NB4 (cell line): Measurements from ENCODE around the gene ABCA2.
A peak's percentile ranks its signal among the peaks of the same experiment; 100 is the strongest.

Experiments
- DNase-seq: peaks from one replicate; pipeline ENCODE4 v3.0.0; 2010; ENCODE audit warnings: low read depth
- H3K4me3 ChIP-seq: one replicate; pipeline ENCODE4 v1.5.1; 2011; ENCODE audit warnings: mild to moderate bottlenecking, low read depth, low read length, moderate library complexity
- CTCF ChIP-seq: IDR thresholded peaks from one replicate; pipeline ENCODE4 v1.5.1; 2012; ENCODE audit warnings: low read depth, low read length
- MAX ChIP-seq: IDR thresholded peaks from 2 replicates; pipeline ENCODE4 v1.6.1; 2011; ENCODE audit warnings: low read depth, low read length
- MYC ChIP-seq: IDR thresholded peaks from 2 replicates; pipeline ENCODE4 v1.6.1; 2011; ENCODE audit warnings: low read depth, low read length
- POLR2A ChIP-seq: IDR thresholded peaks from 2 replicates; pipeline ENCODE4 v1.6.1; 2011; ENCODE audit warnings: mild to moderate bottlenecking; ENCODE audit not compliant: insufficient read length; ENCODE audit errors: extremely low read depth

The ABCA2 gene

GRCh38 chr9:137028263-137029057 lies 423 bp upstream of the ABCA2 start:
- H3K4me3 ChIP-seq: peak overlapping the region; percentile 64
- 0 out of 2 replicates have a peak, but pooled peaks have one; percentile 30 for TF ChIP-seq MAX
- TF ChIP-seq MYC: peak; percentile 45; the same call in 1 of the 2 replicates
- TF ChIP-seq CTCF: peak; percentile 71
- peak; percentile 10 for TF ChIP-seq POLR2A
- DNase-seq: peak; percentile 90

- H3K4me3 ChIP-seq: peak overlapping the region; percentile 85
- DNase-seq: peak; percentile 37
- TF ChIP-seq MAX (no peak), POLR2A (no peak), MYC (no peak), CTCF (no peak)
These were observed 1.2 kb downstream of the ABCA2 start for GRCh38 chr9:137026828-137027227.

- TF ChIP-seq MYC: no peak
- TF ChIP-seq MAX: no peak
- no peak for TF ChIP-seq POLR2A
- no peak for TF ChIP-seq CTCF
These were observed 1.7 kb downstream of the ABCA2 start for GRCh38 chr9:137026384-137026783.

GRCh38 chr9:137025517-137025966 lies 2.5 kb downstream of the ABCA2 start:
- DNase-seq: no peak
- TF ChIP-seq POLR2A: no peak
- TF ChIP-seq CTCF: no peak
- TF ChIP-seq MAX: no peak
- no peak for TF ChIP-seq MYC
- H3K4me3 ChIP-seq: no peak overlapping the region

More at GRCh38 chr9:137026384-137026783, 1.7 kb downstream of the ABCA2 start:
- peak overlapping the region; percentile 85 for H3K4me3 ChIP-seq
- no peak for DNase-seq

GRCh38 chr9:137023583-137023991 lies 4.5 kb downstream of the ABCA2 start:
- no peak for TF ChIP-seq CTCF
- DNase-seq: no peak
- no peak overlapping the region for H3K4me3 ChIP-seq

- DNase-seq: no peak
- no peak overlapping the region for H3K4me3 ChIP-seq
- TF ChIP-seq CTCF (no peak), MAX (no peak), MYC (no peak), POLR2A (no peak)
These were observed 4.9 kb downstream of the ABCA2 start for GRCh38 chr9:137023157-137023556.
